K562 (cell line): ENCODE data around the gene BCL10. TPM values are rescaled to one million over a fixed set of nuclear protein-coding genes. Genes with fewer than 3 reads are reported as not detected.

Source experiments
- ATF4 ChIP-seq: fragments of 450-650 bp; formaldehyde crosslinking; IDR thresholded peaks from 2 replicates; pipeline ENCODE4 v1.4.0; 2022; ENCODE audit warnings: mild to moderate bottlenecking, moderate library complexity
- C11orf30 ChIP-seq: fragments of 450-650 bp; IDR thresholded peaks from 2 replicates; pipeline ENCODE4 v1.6.1; 2016; ENCODE audit warnings: low read depth, mild to moderate bottlenecking
- CHD1 ChIP-seq: fragments of 200-600 bp; sonication (generic); IDR thresholded peaks from one replicate; pipeline ENCODE4 v1.6.1; 2012; ENCODE audit warnings: mild to moderate bottlenecking, moderate library complexity, low read length, inconsistent platforms
- CTCF ChIP-seq, 3 experiments: IDR thresholded peaks in 2 of 3; conservative IDR thresholded peaks in 1 of 3; 2 replicates each; pipeline ENCODE4 v1.5.1; 2011 to 2012; ENCODE audit warnings: low read length in 3 of 3, mild to moderate bottlenecking in 3 of 3, control low read depth in 2 of 3, improper control_type of control experiment in 1 of 3, inconsistent platforms in 1 of 3, low read depth in 1 of 3, mixed read lengths in 1 of 3, moderate library complexity in 1 of 3; ENCODE audit not compliant: insufficient read depth in 2 of 3
- DEAF1 ChIP-seq: fragments of 450-650 bp; formaldehyde crosslinking; IDR thresholded peaks from 2 replicates; pipeline ENCODE4 v1.4.0; 2020; ENCODE audit warnings: mild to moderate bottlenecking, moderate library complexity
- DMBX1 ChIP-seq: fragments of 250-450 bp; sonication (Bioruptor Pico); IDR thresholded peaks from 2 replicates; pipeline ENCODE4 v1.8.0; 2022; ENCODE audit warnings: inconsistent platforms, mild to moderate bottlenecking, moderate library complexity, borderline replicate concordance
- E2F4 ChIP-seq: sonication (generic); formaldehyde crosslinking; IDR thresholded peaks from 2 replicates; pipeline ENCODE4 v1.8.0; 2022; ENCODE audit warnings: mild to moderate bottlenecking, low read depth, missing genetic modification reagents
- EP400 ChIP-seq: fragments of 450-650 bp; IDR thresholded peaks from 2 replicates; pipeline ENCODE4 v1.6.1; 2017; ENCODE audit warnings: antibody characterized with exemption, mild to moderate bottlenecking, moderate library complexity
- ERF ChIP-seq: fragments of 450-650 bp; formaldehyde crosslinking; IDR thresholded peaks from 2 replicates; pipeline ENCODE4 v1.4.0; 2020; ENCODE audit warnings: mild to moderate bottlenecking, mixed read lengths
- GABPA ChIP-seq: fragments of 200-800 bp; sonication (Bioruptor generic); conservative IDR thresholded peaks from 2 replicates; pipeline ENCODE4 v1.6.1; 2016; ENCODE audit warnings: low read depth, missing genetic modification characterization, missing compliant biosample characterization
- JUN ChIP-seq, 2 experiments: sonication (generic) in 1 of 2; formaldehyde crosslinking in 1 of 2; IDR thresholded peaks; 2 replicates each; pipeline versions ENCODE4 v1.6.1 to v1.8.0; 2012 to 2022; ENCODE audit warnings: borderline replicate concordance in 2 of 2, mild to moderate bottlenecking in 2 of 2, improper control_type of control experiment in 1 of 2, low read depth in 1 of 2, low read length in 1 of 2, missing genetic modification reagents in 1 of 2
- POLR2H ChIP-seq: IDR thresholded peaks from 2 replicates; pipeline ENCODE4 v1.6.1; 2016; ENCODE audit warnings: missing genetic modification characterization, low read depth, mild to moderate bottlenecking, control low read depth, missing compliant biosample characterization, moderate library complexity
- RBFOX2 ChIP-seq: fragments of 200-400 bp; formaldehyde crosslinking; IDR thresholded peaks from 2 replicates; pipeline ENCODE4 v1.6.1; 2017; ENCODE audit warnings: low read depth, mild to moderate bottlenecking, low read length, moderate library complexity
- SLC30A9 ChIP-seq: fragments of 250-450 bp; sonication (Bioruptor Pico); IDR thresholded peaks from 2 replicates; pipeline ENCODE4 v1.8.0; 2022; ENCODE audit warnings: mild to moderate bottlenecking, moderate library complexity
- SRF ChIP-seq, 2 experiments: fragments of 250-450, 450-650 bp in 1 of 2; sonication (Bioruptor Pico) in 1 of 2; sonication (generic) in 1 of 2; formaldehyde crosslinking; IDR thresholded peaks; 2 replicates each; pipeline versions ENCODE4 v1.5.0 to v1.5.1; 2020 to 2022; ENCODE audit warnings: mild to moderate bottlenecking in 1 of 2, missing genetic modification reagents in 1 of 2
- SRSF9 ChIP-seq: fragments of 200-400 bp; formaldehyde crosslinking; IDR thresholded peaks from 2 replicates; pipeline ENCODE4 v1.6.1; 2017; ENCODE audit warnings: low read depth, low read length, borderline replicate concordance
- TBP ChIP-seq: optimal IDR thresholded peaks from 2 replicates; pipeline ENCODE3; 2011; ENCODE audit warnings: low read depth, low read length, improper control_type of control experiment
- YBX1 ChIP-seq: fragments of 450-650 bp; IDR thresholded peaks from 2 replicates; pipeline ENCODE4 v1.7.1; 2016; ENCODE audit warnings: mild to moderate bottlenecking
- ZNF124 ChIP-seq: sonication (generic); formaldehyde crosslinking; IDR thresholded peaks from 2 replicates; pipeline ENCODE4 v1.8.1; 2022; ENCODE audit warnings: missing genetic modification reagents
- ZNF354B ChIP-seq: fragments of 250-450 bp; sonication (Bioruptor Pico); IDR thresholded peaks from 2 replicates; pipeline ENCODE4 v1.4.0; 2020
- ZNF384 ChIP-seq: IDR thresholded peaks from 2 replicates; pipeline ENCODE4 v1.6.1; 2012; ENCODE audit warnings: low read depth, low read length, improper control_type of control experiment
- ZNF507 ChIP-seq: conservative IDR thresholded peaks from 2 replicates; pipeline ENCODE4 v1.6.1; 2017; ENCODE audit warnings: missing genetic modification characterization, missing compliant biosample characterization
- ZNF766 ChIP-seq: fragments of 200-800 bp; sonication (Bioruptor generic); conservative IDR thresholded peaks from 2 replicates; pipeline ENCODE4 v1.6.1; 2016; ENCODE audit warnings: missing genetic modification characterization, missing compliant biosample characterization
- polyA plus RNA-seq, 8 experiments: library from polyadenylated mRNA; depleted of rRNA in 4 of 8; stranded (reverse) in 5 of 8; unstranded in 3 of 8; fragments of >200 nt; fragmentation: Nextera tagmentation in 2 of 8; fragmentation: Illumina TruSeq in 1 of 8; extraction: Ambion mirVana in 2 of 8; extraction: Trizol in 1 of 8; gene quantifications; 2 replicates each; pipeline versions ENCODE4 v1.2.1 to v1.2.3, GENCODE V29; 2011 to 2014; ENCODE audit warnings: inconsistent platforms in 1 of 8, missing spikeins in 1 of 8
- total RNA-seq, 7 experiments: library from RNA; depleted of rRNA in 6 of 7; stranded (reverse); fragments of >200 nt in 6 of 7; fragmentation: Illumina TruSeq in 2 of 7; extraction: Trizol in 2 of 7; gene quantifications; 2 replicates each; pipeline versions ENCODE4 v1.2.1 to v1.2.3, GENCODE V29; 2011 to 2021; ENCODE audit warnings: low replicate concordance in 1 of 7

The BCL10 gene
- total and polyA plus RNA-seq, 9 of the 15 experiments (the other 6 are each of a cell fraction or from before 2014, with no cell fraction given): 8.0 to 19.4 (median 12.3) TPM

- TF ChIP-seq DEAF1 (CRISPR knock-in tag): no peak
- TF ChIP-seq SLC30A9: no peak
- no peak; the same call in none of the 2 replicates for TF ChIP-seq EP400
- TF ChIP-seq GABPA: peak; percentile 90
- no peak for TF ChIP-seq ZNF354B (CRISPR knock-in tag)
- TF ChIP-seq RBFOX2: peak; percentile 97
- TF ChIP-seq YBX1: no peak
- TF ChIP-seq ZNF124 (CRISPR knock-in tag): no peak
- peak; percentile 8 for TF ChIP-seq CHD1
- TF ChIP-seq ZNF507 (tag): no peak
- TF ChIP-seq E2F4 (CRISPR knock-in tag): no peak
- no peak for TF ChIP-seq JUN (IDR thresholded peaks at IDR 0.05; ENCODE audit: borderline replicate concordance, low read depth, low read length)
- 0 out of 2 replicates have a peak, but pooled peaks have one; percentile 62 for TF ChIP-seq JUN (CRISPR knock-in tag; IDR thresholded peaks at IDR 0.05; ENCODE audit: borderline replicate concordance)
- TF ChIP-seq SRF (CRISPR knock-in tag; IDR thresholded peaks at IDR 0.05): peak; percentile 94 to 99
- TF ChIP-seq ZNF766: no peak
- TF ChIP-seq SRSF9: no peak
- no peak for TF ChIP-seq ZNF384
- TF ChIP-seq TBP: peak; percentile 64
- TF ChIP-seq CTCF (IDR thresholded peaks at IDR 0.05 in 2 of 3, conservative IDR thresholded peaks at IDR 0.05 in 1 of 3; ENCODE audit: insufficient read depth in 2 of 3, low read depth in 1 of 3, low read length in 3 of 3): no peak
- peak; percentile 74 for TF ChIP-seq POLR2H
- TF ChIP-seq ERF: no peak
- TF ChIP-seq C11orf30: peak; percentile 80
- TF ChIP-seq DMBX1 (CRISPR knock-in tag): no peak
- peak; percentile 10; the same call in 1 of the 2 replicates for TF ChIP-seq ATF4 (CRISPR knock-in tag)
Observed at GRCh38 chr1:85276215-85276977, at the start of gene BCL10 (continued).
